IPS-20b (cell line): Measurements from ENCODE around the gene ADAMTS1.

Experiments
- H3K27ac ChIP-seq: one replicate; pipeline ENCODE4 v1.5.1; 2013; ENCODE audit warnings: low read length
- H3K27me3 ChIP-seq: 2 replicates; pipeline ENCODE4 v1.6.1; 2013; ENCODE audit warnings: mild to moderate bottlenecking, low read length, inconsistent platforms; ENCODE audit not compliant: insufficient read depth
- H3K36me3 ChIP-seq: 2 replicates; pipeline ENCODE4 v1.6.1; 2013; ENCODE audit warnings: low read depth, mild to moderate bottlenecking, inconsistent platforms, low read length, moderate library complexity; ENCODE audit not compliant: insufficient read depth
- H3K4me1 ChIP-seq: 2 replicates; pipeline ENCODE4 v1.6.1; 2013; ENCODE audit warnings: mild to moderate bottlenecking, control low read depth, inconsistent platforms, low read length, moderate library complexity; ENCODE audit not compliant: insufficient read depth
- H3K4me3 ChIP-seq: 2 replicates; pipeline ENCODE4 v1.5.1; 2013; ENCODE audit warnings: mild to moderate bottlenecking, low read length, inconsistent platforms
- H3K9ac ChIP-seq: 2 replicates; pipeline ENCODE4 v1.6.1; 2013; ENCODE audit warnings: low read depth, mild to moderate bottlenecking, inconsistent platforms, low read length, moderate library complexity
- H3K9me3 ChIP-seq: 2 replicates; pipeline ENCODE4 v1.6.1; 2013; ENCODE audit warnings: mild to moderate bottlenecking, low read depth, low read length, inconsistent platforms; ENCODE audit not compliant: insufficient read depth

Gene ADAMTS1

GRCh38 chr21:26794597-26795411 lies 50.4 kb downstream of the ADAMTS1 start:
- no peak overlapping the region for H3K27ac ChIP-seq
- no peaks in the 10 kb centered on the region for H3K36me3 ChIP-seq
- no peaks in the 10 kb centered on the region for H3K27me3 ChIP-seq
- no peaks in the 10 kb centered on the region for H3K4me1 ChIP-seq
- no peak overlapping the region for H3K4me3 ChIP-seq
- H3K9ac ChIP-seq, result no peak overlapping the region
- H3K9me3 ChIP-seq, result no peaks in the 10 kb centered on the region

GRCh38 chr21:26790296-26790695 lies 54.9 kb downstream of the ADAMTS1 start:
- H3K27me3 ChIP-seq, result no peaks in the 10 kb centered on the region
- H3K27ac ChIP-seq, result no peak overlapping the region
- no peak overlapping the region for H3K9ac ChIP-seq

GRCh38 chr21:26788790-26789189 lies 56.4 kb downstream of the ADAMTS1 start:
- Histone ChIP-seq H3K36me3 (no peaks in the 10 kb centered on the region), H3K27me3 (no peaks in the 10 kb centered on the region), H3K4me1 (no peaks in the 10 kb centered on the region), H3K9me3 (no peaks in the 10 kb centered on the region), H3K9ac (no peak overlapping the region), H3K4me3 (no peak overlapping the region), H3K27ac (no peak overlapping the region)

More at GRCh38 chr21:26790296-26790695, 54.9 kb downstream of the ADAMTS1 start:
- Histone ChIP-seq H3K9me3 (no peaks in the 10 kb centered on the region), H3K4me3 (no peak overlapping the region), H3K36me3 (no peaks in the 10 kb centered on the region), H3K4me1 (no peaks in the 10 kb centered on the region)
